GM21390 (cell line): ENCODE data around the gene CKAP4.

Experiments used
- ATAC-seq: cut with Tn5 transposase; IDR thresholded peaks from one replicate; pipeline ENCODE4 v1.9.1; 2021; ENCODE audit not compliant: unreplicated experiment

The CKAP4 gene

DNA sequence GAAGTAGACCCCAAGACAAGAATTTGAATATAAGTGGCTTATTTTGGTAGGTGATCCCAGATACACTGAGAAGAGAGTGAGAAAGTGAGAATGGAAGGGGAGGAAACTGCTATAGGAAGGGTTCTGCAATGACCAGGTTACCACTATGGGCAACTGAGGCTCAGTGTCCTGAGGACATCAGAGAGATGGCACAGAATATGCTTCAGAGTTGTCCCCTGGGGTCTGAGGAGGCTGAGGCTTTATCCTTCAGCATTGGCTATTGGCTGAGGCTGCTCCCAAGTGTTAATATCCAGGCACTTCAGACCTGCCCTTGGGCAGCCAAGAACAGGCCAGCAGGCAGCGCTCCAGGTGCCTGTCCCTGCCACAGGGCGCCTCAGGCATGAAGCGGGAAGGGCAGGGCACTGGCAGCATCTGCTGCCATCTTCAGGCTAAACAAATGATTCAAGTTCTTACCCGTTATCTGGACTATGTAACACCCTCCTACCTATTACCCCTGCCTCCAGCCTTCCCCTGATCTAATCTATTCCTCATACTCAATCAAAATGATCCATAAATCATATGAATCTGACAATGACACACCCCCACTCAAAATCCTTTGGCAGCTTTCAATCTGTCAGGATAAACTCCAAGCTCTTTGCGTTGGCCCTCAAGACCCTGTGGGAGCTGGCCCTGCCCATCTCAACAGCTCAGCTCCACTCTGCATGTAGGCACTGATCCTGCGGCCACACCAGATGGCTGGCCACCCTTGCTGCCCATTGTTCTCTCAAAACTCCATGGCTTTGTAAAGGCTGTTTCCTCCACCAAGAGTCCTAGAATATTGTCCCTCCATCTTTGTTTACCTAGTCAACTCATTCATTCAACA is 42.4 kb downstream of the CKAP4 start:
- ATAC-seq: no peak

DNA sequence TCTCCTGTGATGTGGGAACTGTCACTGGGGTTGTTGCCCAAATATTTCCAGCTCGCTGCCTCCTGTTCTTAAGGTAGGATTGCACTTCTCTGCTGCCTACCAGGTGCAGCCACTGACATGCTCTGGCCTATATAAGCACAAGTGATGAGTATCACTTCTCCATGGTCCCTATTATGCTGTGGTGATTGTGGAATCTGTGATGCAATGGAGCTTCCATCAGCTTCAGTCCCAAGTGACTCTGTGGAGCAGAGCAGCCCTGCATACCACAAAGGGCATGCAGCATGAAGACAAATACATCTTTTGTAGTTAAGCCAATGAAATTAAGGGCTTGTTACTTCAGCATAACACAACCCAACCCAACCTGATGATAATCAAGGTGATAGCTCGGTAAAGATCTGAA is 43.5 kb downstream of the CKAP4 start:
- no peak for ATAC-seq

DNA sequence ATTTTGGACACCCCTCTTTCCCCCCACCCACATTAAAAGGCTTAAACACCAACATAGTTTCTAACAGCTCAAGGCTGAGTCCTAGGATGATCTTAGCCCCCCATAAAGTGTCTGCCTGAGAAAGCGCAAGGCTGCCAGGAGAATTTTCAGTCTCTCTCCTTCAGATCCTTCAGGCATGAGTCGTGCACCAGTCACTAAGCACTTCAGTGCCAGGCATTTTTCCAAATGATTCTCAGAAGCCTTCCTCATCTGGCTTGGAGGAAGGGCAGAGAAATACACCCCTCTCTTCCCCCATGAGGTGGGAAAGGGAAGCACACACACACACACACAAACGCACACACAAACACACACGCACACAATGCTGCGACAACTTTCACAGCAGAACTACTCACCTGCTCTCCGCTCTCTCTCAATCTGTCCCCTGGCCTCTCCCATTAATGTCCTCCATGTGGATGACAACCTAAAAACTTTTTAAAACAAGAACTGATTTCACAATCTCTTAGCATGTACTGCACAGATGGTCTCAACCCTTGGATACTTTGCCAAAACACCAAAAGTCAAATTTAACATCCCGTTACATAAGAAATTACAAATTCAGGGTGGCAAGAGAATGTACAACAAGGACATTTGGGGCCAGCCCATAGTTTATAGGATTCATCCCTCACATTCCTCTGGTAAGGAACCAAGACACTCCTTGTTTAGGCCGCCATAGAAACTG is 49.8 kb downstream of the CKAP4 start:
- no peak for ATAC-seq

DNA sequence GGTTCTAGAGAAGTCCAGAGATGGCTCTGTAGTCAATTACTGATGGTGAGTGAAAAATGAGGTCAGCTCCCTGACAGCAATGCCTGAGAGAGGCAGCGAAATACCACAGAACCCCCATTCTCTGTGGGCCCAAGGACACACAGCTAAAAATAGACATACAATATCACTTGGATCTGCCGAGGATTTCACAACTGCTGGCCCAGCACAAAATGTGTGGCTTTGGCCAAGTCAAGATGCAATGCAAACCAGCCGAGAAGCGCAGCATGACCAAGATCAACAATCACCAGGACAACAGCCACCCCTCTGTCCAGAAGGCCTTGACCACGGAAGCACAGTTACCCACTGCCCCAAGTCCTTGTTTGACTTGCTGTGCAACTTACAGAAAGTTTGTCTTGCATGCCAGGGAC is 52.2 kb downstream of the CKAP4 start:
- no peak for ATAC-seq

DNA sequence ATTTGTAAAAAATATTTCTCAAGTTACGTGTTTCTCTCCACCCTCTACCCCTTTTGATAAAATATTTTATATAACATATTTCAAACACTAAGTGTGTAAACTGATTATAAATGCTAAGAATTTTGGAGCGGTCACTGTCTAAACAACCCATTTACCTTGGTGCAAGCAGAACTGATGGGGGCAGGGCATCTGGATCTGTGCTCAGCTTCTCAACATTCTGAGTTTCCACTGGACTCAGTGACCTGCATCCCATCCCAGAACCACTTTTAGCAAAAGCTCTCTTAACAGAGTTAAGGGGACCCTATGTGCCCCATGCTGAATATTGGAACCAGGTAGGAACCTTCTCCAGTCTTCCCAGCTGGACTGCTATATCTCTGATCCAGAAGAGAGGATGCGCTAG is 53.5 kb downstream of the CKAP4 start:
- no peak for ATAC-seq

DNA sequence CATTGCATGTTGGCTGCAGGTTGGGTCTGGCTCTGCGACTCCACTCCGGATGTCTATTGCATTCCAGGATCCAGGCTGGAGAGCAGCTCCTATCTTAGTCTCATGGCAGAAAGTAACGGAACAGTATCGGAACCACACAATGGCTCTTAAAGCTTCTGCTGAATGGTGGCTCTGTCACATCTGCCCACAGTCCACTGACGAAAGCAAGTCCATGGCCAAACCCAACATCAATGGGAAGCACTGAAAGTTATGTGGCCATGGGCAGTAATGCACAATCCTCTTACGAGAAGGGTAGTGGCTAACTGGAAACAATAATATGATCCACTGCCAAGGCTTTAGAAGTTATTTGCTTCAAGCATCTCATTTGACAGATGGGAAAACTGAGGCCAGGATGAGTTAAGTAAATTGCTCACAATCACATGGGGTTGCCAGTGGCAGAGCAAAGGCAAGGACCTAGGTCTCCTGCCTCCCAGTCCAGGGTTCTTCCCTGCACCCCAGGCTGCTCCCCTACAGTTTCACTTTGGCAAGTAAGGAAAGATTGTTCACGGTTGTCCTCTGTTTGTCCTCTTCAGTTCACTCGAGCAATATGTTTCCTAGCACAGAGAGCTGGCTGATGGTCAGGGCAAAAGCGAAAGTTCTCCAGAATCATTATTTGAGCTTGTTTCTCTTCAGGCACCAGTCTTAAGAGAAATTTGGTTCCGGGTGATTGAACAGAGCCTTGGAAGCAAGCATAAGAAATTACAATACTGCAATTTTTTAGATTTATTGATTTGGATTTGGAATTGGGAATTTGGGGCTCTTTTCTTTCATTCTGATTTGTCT is 54.2 kb downstream of the CKAP4 start:
- ATAC-seq: no peak

DNA sequence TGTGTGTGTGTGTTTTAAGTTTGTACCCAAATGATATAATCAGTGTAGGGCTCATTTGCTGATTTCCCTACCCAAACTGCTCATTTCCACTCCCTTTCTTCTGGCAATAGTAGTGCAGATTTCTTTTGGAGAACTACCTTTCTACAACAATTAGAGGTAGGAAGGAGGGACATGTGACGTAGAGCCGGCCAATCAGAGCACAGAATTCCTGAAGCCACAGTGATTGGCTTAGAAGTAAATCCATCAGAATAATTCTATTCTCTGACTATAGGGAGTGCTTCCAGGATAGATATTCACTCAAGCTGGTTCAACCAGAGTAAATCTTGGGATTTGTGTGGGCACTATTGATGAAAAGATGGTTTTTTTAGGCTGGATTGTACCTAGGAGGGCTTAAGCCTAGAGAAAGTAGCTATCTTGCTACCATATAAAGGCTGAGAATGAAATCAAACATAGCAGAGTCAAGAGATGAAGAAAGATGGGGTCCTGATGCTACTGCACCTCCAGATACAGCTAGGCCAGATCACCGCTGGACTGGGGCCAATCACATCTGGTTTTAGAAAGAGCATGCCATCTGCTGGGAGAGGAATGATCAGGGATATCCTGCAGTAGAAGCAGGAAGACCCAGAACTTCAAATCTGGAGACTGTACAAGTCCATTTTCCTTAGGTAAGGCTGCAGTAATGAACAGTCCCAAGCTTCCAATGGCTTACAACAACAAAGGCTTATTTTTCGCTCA is 55.0 kb downstream of the CKAP4 start:
- ATAC-seq: no peak

DNA sequence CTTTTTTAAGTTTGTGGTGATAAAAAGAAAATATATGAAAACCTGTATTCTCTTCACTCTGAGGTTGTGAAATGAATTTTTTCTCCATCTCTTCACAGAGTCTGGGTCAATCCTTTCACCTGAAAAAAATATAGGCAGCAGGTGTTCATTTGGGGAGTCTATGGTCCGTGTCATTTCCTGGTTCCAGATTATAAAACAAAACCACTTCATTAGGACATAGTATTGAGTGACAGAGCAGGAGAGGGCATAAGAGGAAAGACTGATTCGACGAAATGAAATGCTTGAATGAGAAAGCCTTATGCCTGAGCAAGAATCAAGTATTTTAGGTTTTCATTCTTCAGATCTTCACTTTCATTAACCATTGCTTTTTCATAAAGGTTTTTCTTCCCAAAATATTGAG is 57.2 kb downstream of the CKAP4 start:
- no peak for ATAC-seq

DNA sequence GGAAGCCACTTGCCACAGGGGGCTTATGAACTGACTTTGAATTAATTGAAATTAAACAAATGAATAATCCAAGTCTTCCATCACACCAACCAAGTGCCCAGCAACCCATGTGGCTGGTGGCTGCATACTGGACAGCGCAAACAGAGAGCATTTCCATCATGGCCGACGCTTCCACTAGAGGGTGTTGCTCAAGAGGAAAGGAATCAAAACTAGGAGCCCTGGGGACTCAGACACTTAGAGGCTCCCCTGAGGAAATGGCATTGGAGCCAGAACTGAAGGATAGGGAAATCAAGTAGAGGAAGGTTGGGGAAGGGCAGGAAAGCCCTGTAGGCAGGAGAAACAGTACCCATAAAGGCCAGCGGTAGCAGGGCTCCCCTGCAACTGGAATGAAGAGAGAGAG is 58.5 kb downstream of the CKAP4 start:
- ATAC-seq: no peak

DNA sequence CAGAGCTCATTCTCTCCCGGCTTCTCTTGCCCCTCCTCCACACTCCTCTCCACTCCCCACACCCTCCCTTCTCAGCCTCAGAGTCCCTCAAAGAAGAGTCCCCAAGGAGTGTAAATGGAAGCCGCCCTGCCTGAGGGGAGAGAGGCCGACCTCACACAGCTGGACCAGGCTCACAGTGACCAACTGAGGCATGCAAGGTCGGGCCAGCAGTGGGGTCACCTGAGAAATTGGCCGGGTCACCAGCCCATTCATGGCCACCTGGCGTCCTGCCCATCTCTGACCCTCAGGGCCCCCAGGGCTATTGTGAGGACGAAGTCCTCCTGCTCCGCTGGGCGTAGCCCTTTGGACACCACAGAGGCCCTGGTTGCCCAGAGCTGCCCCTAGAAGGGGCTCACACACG is 59.6 kb downstream of the CKAP4 start:
- ATAC-seq: no peak
